Activated naive CD4-positive, alpha-beta T cell (primary cell): ENCODE results near the gene NCOA4.
"Not testable (repeated sequence)": the region's sequence is repeated elsewhere in the genome, so short reads cannot be mapped to it uniquely, and the experiment has no call there.

ENCODE experiments used
- DNase-seq, 4 experiments: peaks; one replicate each; lab custom pipeline; 2025; lab: John Stamatoyannopoulos, UW

Gene NCOA4

GRCh38 chr10:46030091-46030937 lies at the start of gene NCOA4:
Gene NCOA4 (minus strand): TSS chr10:46030623. CDS start chr10:46016680, 13,943 bp downstream.
- DNase-seq: peak; percentile 76 to 91 (median 86)

- DNase-seq: no peak
Observed at GRCh38 chr10:46079831-46080585, 49.6 kb upstream of the NCOA4 start.

- no peak for DNase-seq
Observed at GRCh38 chr10:46077731-46078413, 47.4 kb upstream of the NCOA4 start.

- no peak for DNase-seq
Observed at GRCh38 chr10:46077141-46077554, 46.7 kb upstream of the NCOA4 start.

GRCh38 chr10:46075869-46076268 lies 45.4 kb upstream of the NCOA4 start:
- no peak for DNase-seq

- DNase-seq: no peak
Observed at GRCh38 chr10:46074196-46074946, 43.9 kb upstream of the NCOA4 start.

GRCh38 chr10:46073564-46073963 lies 43.1 kb upstream of the NCOA4 start:
- DNase-seq: no peak

- no peak for DNase-seq
Observed at GRCh38 chr10:46070749-46071148, 40.3 kb upstream of the NCOA4 start.

GRCh38 chr10:46069771-46070463 lies 39.5 kb upstream of the NCOA4 start:
- no peak for DNase-seq

GRCh38 chr10:46068905-46069304 lies 38.5 kb upstream of the NCOA4 start:
- DNase-seq: no peak

GRCh38 chr10:46068117-46068516 lies 37.7 kb upstream of the NCOA4 start:
- DNase-seq: no peak

GRCh38 chr10:46064269-46064817 lies 33.9 kb upstream of the NCOA4 start:
- no peak for DNase-seq

- DNase-seq: no peak
Observed at GRCh38 chr10:46062723-46063428, 32.5 kb upstream of the NCOA4 start.

GRCh38 chr10:46060706-46061105 lies 30.3 kb upstream of the NCOA4 start:
- DNase-seq: no peak

- not testable (repeated sequence) for DNase-seq
Observed at GRCh38 chr10:46057927-46058326, 27.5 kb upstream of the NCOA4 start.

- no peak for DNase-seq
Observed at GRCh38 chr10:46057038-46057437, 26.6 kb upstream of the NCOA4 start.

GRCh38 chr10:46055771-46056170 lies 25.3 kb upstream of the NCOA4 start:
- no peak for DNase-seq

- no peak for DNase-seq
Observed at GRCh38 chr10:46053534-46054434, 23.4 kb upstream of the NCOA4 start.

- DNase-seq: no peak
Observed at GRCh38 chr10:46052791-46053375, 22.5 kb upstream of the NCOA4 start.
